Fibroblast of lung (primary cell): Measurements from ENCODE around the gene SIK2.

Experiments
- EZH2 ChIP-seq: IDR thresholded peaks from 2 replicates; pipeline ENCODE4 v1.5.1; 2012; ENCODE audit warnings: low read length, control low read depth, mild to moderate bottlenecking; ENCODE audit errors: missing control alignments
- TF ChIP-seq, protein P1 (sequence below), 2 donors: IDR thresholded peaks in 1 of 2; conservative IDR thresholded peaks in 1 of 2; 1 replicate in 1 of 2; 2 replicates in 1 of 2; pipeline ENCODE4 v1.5.1; 2011 to 2012; ENCODE audit warnings: low read length in 2 of 2, control low read depth in 1 of 2, inconsistent platforms in 1 of 2, low read depth in 1 of 2, mild to moderate bottlenecking in 1 of 2

DNA sequence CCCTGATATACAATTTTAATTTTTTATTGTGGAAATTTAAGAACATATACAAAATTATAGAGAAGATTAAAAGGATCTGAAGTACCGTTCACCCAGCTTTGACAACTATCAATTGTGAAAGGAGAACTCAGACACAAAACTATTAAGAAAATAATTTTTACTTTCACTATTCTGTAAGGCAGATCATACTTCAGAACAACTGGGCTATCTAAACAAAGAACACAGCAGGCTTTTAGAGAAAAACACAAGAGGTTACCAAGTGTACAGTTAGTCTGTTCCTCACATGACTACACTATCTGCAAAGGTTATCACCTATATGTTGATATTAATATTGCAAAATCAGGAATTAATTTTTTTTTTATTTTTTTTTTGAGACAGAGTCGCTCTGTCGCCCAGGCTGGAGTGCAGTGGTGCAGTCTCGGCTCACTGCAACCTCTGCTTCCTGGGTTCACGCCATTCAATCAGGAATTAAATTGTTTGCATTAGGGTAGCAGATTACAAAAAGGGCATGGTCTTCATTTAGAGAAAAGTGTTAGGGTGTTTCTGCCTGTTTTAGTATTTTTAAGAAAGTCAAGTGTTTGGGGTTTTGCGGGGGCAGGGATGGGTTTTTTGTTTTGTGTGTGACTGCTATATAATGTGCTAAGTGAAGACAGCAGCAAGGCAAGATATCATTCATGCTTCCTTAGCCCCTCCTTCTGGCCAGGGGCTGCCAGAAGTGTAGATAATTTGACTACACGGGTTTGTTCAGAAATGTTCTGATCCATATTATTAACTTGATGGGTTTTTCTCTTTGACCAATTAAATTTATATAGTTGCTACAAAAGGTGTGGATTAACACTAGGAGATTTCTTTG lies 27.6 kb upstream of the SIK2 start:
- TF ChIP-seq, protein P1, sequence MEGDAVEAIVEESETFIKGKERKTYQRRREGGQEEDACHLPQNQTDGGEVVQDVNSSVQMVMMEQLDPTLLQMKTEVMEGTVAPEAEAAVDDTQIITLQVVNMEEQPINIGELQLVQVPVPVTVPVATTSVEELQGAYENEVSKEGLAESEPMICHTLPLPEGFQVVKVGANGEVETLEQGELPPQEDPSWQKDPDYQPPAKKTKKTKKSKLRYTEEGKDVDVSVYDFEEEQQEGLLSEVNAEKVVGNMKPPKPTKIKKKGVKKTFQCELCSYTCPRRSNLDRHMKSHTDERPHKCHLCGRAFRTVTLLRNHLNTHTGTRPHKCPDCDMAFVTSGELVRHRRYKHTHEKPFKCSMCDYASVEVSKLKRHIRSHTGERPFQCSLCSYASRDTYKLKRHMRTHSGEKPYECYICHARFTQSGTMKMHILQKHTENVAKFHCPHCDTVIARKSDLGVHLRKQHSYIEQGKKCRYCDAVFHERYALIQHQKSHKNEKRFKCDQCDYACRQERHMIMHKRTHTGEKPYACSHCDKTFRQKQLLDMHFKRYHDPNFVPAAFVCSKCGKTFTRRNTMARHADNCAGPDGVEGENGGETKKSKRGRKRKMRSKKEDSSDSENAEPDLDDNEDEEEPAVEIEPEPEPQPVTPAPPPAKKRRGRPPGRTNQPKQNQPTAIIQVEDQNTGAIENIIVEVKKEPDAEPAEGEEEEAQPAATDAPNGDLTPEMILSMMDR (conservative IDR thresholded peaks at IDR 0.05 in 1 of 2, IDR thresholded peaks at IDR 0.05 in 1 of 2; ENCODE audit: low read depth in 1 of 2, low read length in 2 of 2), result no peak
- TF ChIP-seq EZH2, result no peak
